Measurements from ENCODE around the gene RNF133.
"Not testable (repeated sequence)": the region's sequence is repeated elsewhere in the genome, so short reads cannot be mapped to it uniquely, and the experiment has no call there.

RNF133 gene

GRCh38 chr7:122679813-122680212 is 19.1 kb downstream of the RNF133 start:
- H3K4me3 ChIP-seq (ENCODE audit: low read depth in 1 of 2, low read length in 2 of 2), result no peak overlapping the region
- ATAC-seq (ENCODE audit: insufficient read depth, low read depth) (no peak), DNase-seq (no peak)
- TF ChIP-seq CTCF (IDR thresholded peaks at IDR 0.05; ENCODE audit: borderline replicate concordance, extremely low read depth, low read length, poor library complexity, severe bottlenecking) (no peak), EZH2 (IDR thresholded peaks at IDR 0.05; ENCODE audit: borderline replicate concordance, low read depth, low read length, severe bottlenecking) (no peak)
- H3K36me3 ChIP-seq (ENCODE audit: insufficient read depth, low read length), result no peaks in the 10 kb centered on the region
- H3K9ac ChIP-seq (ENCODE audit: low read depth, low read length), result no peak overlapping the region
- no peaks in the 10 kb centered on the region for H3K4me1 ChIP-seq (ENCODE audit: insufficient read depth, low read length)
- H3K4me2 ChIP-seq (ENCODE audit: insufficient read depth, low read length), result no peak overlapping the region
- no peaks in the 10 kb centered on the region for H3K79me2 ChIP-seq (ENCODE audit: insufficient read depth, low read length)
- H3K27ac ChIP-seq (ENCODE audit: low read length), result no peak overlapping the region
- no peaks in the 10 kb centered on the region for H4K20me1 ChIP-seq (ENCODE audit: insufficient read depth, low read length)
- H3K9me3 ChIP-seq (ENCODE audit: insufficient read depth, low read length, severe bottlenecking), result no peaks in the 10 kb centered on the region
- no peak overlapping the region for H2AFZ ChIP-seq (ENCODE audit: low read depth, low read length)
- H3K27me3 ChIP-seq (ENCODE audit: insufficient read depth, low read length, poor library complexity), result no peaks in the 10 kb centered on the region

- not testable (repeated sequence) for H3K27me3 ChIP-seq (ENCODE audit: insufficient read depth, low read length, poor library complexity); H3K4me1 ChIP-seq (ENCODE audit: insufficient read depth, low read length); ATAC-seq (ENCODE audit: insufficient read depth, low read depth); DNase-seq; H3K4me2 ChIP-seq (ENCODE audit: insufficient read depth, low read length); H3K4me3 ChIP-seq (ENCODE audit: low read depth in 1 of 2, low read length in 2 of 2); H3K36me3 ChIP-seq (ENCODE audit: insufficient read depth, low read length); H3K9ac ChIP-seq (ENCODE audit: low read depth, low read length); H3K27ac ChIP-seq (ENCODE audit: low read length); H3K79me2 ChIP-seq (ENCODE audit: insufficient read depth, low read length); H3K9me3 ChIP-seq (ENCODE audit: insufficient read depth, low read length, severe bottlenecking); H2AFZ ChIP-seq (ENCODE audit: low read depth, low read length); H4K20me1 ChIP-seq (ENCODE audit: insufficient read depth, low read length)
Measured at GRCh38 chr7:122679269-122679709, 19.6 kb downstream of the RNF133 start.

DNA sequence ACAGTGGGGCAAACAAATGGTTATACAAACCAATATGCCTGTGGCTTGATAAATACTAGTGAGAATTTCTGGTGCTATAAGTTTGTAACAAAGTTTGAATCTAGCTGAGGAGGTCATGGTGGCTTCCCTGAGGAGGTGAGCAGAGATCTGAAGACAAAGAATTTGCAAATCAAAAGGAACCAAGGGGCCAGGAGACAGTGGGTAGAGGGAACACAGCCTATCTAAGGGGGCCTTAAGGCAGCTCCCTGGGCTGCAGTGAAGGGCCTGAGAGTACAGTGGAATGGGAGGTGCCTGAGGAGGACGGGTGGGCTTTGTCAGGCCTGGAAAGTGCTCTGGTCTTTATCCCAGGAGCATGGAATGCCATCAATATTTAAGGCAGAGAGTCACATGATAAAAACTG is 21.8 kb downstream of the RNF133 start:
- Histone ChIP-seq H3K9ac (ENCODE audit: low read depth, low read length) (no peak overlapping the region), H3K4me1 (ENCODE audit: insufficient read depth, low read length) (no peaks in the 10 kb centered on the region)

GRCh38 chr7:122676466-122676865 is 22.5 kb downstream of the RNF133 start:
- no peaks in the 10 kb centered on the region for H4K20me1 ChIP-seq (ENCODE audit: insufficient read depth, low read length)
- no peak overlapping the region for H3K4me2 ChIP-seq (ENCODE audit: insufficient read depth, low read length)
- no peak overlapping the region for H3K27ac ChIP-seq (ENCODE audit: low read length)
- H3K4me3 ChIP-seq (ENCODE audit: low read depth in 1 of 2, low read length in 2 of 2), result no peak overlapping the region
- TF ChIP-seq CTCF (IDR thresholded peaks at IDR 0.05; ENCODE audit: borderline replicate concordance, extremely low read depth, low read length, poor library complexity, severe bottlenecking) (no peak), EZH2 (IDR thresholded peaks at IDR 0.05; ENCODE audit: borderline replicate concordance, low read depth, low read length, severe bottlenecking) (no peak)
- no peaks in the 10 kb centered on the region for H3K4me1 ChIP-seq (ENCODE audit: insufficient read depth, low read length)
- no peaks in the 10 kb centered on the region for H3K27me3 ChIP-seq (ENCODE audit: insufficient read depth, low read length, poor library complexity)
- no peaks in the 10 kb centered on the region for H3K79me2 ChIP-seq (ENCODE audit: insufficient read depth, low read length)
- H3K9me3 ChIP-seq (ENCODE audit: insufficient read depth, low read length, severe bottlenecking), result no peaks in the 10 kb centered on the region
- ATAC-seq (ENCODE audit: insufficient read depth, low read depth) (no peak), DNase-seq (no peak)
- H3K36me3 ChIP-seq (ENCODE audit: insufficient read depth, low read length), result no peaks in the 10 kb centered on the region
- no peak overlapping the region for H2AFZ ChIP-seq (ENCODE audit: low read depth, low read length)
- H3K9ac ChIP-seq (ENCODE audit: low read depth, low read length), result no peak overlapping the region

More for the DNA sequence above, 21.8 kb downstream of the RNF133 start:
- no peak overlapping the region for H2AFZ ChIP-seq (ENCODE audit: low read depth, low read length)
- H3K27me3 ChIP-seq (ENCODE audit: insufficient read depth, low read length, poor library complexity), result no peaks in the 10 kb centered on the region
- no peak overlapping the region for H3K4me3 ChIP-seq (ENCODE audit: low read depth in 1 of 2, low read length in 2 of 2)
- ATAC-seq (ENCODE audit: insufficient read depth, low read depth), result no peak
- no peaks in the 10 kb centered on the region for H4K20me1 ChIP-seq (ENCODE audit: insufficient read depth, low read length)
- H3K27ac ChIP-seq (ENCODE audit: low read length), result no peak overlapping the region
- no peaks in the 10 kb centered on the region for H3K79me2 ChIP-seq (ENCODE audit: insufficient read depth, low read length)
- H3K36me3 ChIP-seq (ENCODE audit: insufficient read depth, low read length), result no peaks in the 10 kb centered on the region
- H3K9me3 ChIP-seq (ENCODE audit: insufficient read depth, low read length, severe bottlenecking), result no peaks in the 10 kb centered on the region
- no peak overlapping the region for H3K4me2 ChIP-seq (ENCODE audit: insufficient read depth, low read length)
- no peak for TF ChIP-seq CTCF (IDR thresholded peaks at IDR 0.05; ENCODE audit: borderline replicate concordance, extremely low read depth, low read length, poor library complexity, severe bottlenecking)
- no peak for TF ChIP-seq EZH2 (IDR thresholded peaks at IDR 0.05; ENCODE audit: borderline replicate concordance, low read depth, low read length, severe bottlenecking)
- DNase-seq, result no peak

All from DND-41 (cell line).